Measurements from ENCODE around the gene CRYZL1.
A peak's percentile ranks its signal among the peaks of the same experiment; 100 is the strongest.

CRYZL1 gene

GRCh38 chr21:33664135-33664534 lies 22.6 kb upstream of the CRYZL1 start:
- TF ChIP-seq CREB5 (CRISPR knock-in tag; IDR thresholded peaks at IDR 0.05; ENCODE audit: low read depth): no peak
- TF ChIP-seq ZNF8 (CRISPR knock-in tag; IDR thresholded peaks at IDR 0.05): no peak
- no peak for TF ChIP-seq ESRRG (CRISPR knock-in tag; IDR thresholded peaks at IDR 0.05)
- no peak for TF ChIP-seq RARB (CRISPR knock-in tag; IDR thresholded peaks at IDR 0.05)
- TF ChIP-seq ARNTL (CRISPR knock-in tag; IDR thresholded peaks at IDR 0.05; ENCODE audit: borderline replicate concordance, low read depth): no peak
- TF ChIP-seq ZFP3 (CRISPR knock-in tag; IDR thresholded peaks at IDR 0.05): no peak
- TF ChIP-seq PPARA (CRISPR knock-in tag; IDR thresholded peaks at IDR 0.05; ENCODE audit: borderline replicate concordance): no peak
- TF ChIP-seq, protein P1, sequence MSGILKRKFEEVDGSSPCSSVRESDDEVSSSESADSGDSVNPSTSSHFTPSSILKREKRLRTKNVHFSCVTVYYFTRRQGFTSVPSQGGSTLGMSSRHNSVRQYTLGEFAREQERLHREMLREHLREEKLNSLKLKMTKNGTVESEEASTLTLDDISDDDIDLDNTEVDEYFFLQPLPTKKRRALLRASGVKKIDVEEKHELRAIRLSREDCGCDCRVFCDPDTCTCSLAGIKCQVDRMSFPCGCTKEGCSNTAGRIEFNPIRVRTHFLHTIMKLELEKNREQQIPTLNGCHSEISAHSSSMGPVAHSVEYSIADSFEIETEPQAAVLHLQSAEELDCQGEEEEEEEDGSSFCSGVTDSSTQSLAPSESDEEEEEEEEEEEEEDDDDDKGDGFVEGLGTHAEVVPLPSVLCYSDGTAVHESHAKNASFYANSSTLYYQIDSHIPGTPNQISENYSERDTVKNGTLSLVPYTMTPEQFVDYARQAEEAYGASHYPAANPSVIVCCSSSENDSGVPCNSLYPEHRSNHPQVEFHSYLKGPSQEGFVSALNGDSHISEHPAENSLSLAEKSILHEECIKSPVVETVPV (CRISPR knock-in tag; IDR thresholded peaks at IDR 0.05): no peak
- TF ChIP-seq TOX (CRISPR knock-in tag; IDR thresholded peaks at IDR 0.05; ENCODE audit: borderline replicate concordance): no peak
- TF ChIP-seq ZC3H10 (CRISPR knock-in tag; IDR thresholded peaks at IDR 0.05): no peak
- TF ChIP-seq ZFP30 (CRISPR knock-in tag; IDR thresholded peaks at IDR 0.05): no peak
- no peak for TF ChIP-seq SNAI2 (CRISPR knock-in tag; IDR thresholded peaks at IDR 0.05)
- no peak for TF ChIP-seq ZNF70 (CRISPR knock-in tag; IDR thresholded peaks at IDR 0.05)
- no peak for TF ChIP-seq GLIS3 (CRISPR knock-in tag; IDR thresholded peaks at IDR 0.05)
- TF ChIP-seq, protein P2, sequence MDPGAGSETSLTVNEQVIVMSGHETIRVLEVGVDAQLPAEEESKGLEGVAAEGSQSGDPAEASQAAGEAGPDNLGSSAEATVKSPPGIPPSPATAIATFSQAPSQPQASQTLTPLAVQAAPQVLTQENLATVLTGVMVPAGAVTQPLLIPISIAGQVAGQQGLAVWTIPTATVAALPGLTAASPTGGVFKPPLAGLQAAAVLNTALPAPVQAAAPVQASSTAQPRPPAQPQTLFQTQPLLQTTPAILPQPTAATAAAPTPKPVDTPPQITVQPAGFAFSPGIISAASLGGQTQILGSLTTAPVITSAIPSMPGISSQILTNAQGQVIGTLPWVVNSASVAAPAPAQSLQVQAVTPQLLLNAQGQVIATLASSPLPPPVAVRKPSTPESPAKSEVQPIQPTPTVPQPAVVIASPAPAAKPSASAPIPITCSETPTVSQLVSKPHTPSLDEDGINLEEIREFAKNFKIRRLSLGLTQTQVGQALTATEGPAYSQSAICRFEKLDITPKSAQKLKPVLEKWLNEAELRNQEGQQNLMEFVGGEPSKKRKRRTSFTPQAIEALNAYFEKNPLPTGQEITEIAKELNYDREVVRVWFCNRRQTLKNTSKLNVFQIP (CRISPR knock-in tag; IDR thresholded peaks at IDR 0.05; ENCODE audit: borderline replicate concordance, low read depth): no peak
- no peak for TF ChIP-seq CSDC2 (CRISPR knock-in tag; IDR thresholded peaks at IDR 0.05)
- no peak for TF ChIP-seq TCF4 (CRISPR knock-in tag; IDR thresholded peaks at IDR 0.05; ENCODE audit: borderline replicate concordance)
- no peak for TF ChIP-seq ISL1 (CRISPR knock-in tag; IDR thresholded peaks at IDR 0.05)
- ATAC-seq: no peak

DNA sequence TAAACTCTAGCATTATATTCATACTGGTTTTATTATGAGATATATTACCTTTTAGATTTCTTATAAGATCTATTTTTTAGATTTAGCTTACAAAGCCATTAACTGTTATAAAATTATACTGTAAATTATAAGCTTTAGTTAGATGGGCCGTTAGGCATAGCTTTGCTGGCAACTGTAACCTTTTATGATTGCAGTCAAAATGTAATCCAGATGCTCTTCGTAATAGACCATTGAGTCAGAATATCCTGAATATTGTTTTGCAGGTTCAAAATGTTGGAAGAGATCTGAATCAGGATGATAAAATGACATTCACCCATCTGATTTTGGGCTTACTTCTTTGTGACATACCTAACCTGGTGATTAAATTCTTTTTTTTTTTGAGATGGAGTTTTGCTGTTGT lies 21.7 kb upstream of the CRYZL1 start:
- TF ChIP-seq ZNF8 (CRISPR knock-in tag; IDR thresholded peaks at IDR 0.05) (no peak), CREB5 (CRISPR knock-in tag; IDR thresholded peaks at IDR 0.05; ENCODE audit: low read depth) (no peak), PPARA (CRISPR knock-in tag; IDR thresholded peaks at IDR 0.05; ENCODE audit: borderline replicate concordance) (no peak), ZFP30 (CRISPR knock-in tag; IDR thresholded peaks at IDR 0.05) (no peak)
- ATAC-seq: peak; percentile 25; the same call in 1 of the 3 replicates

GRCh38 chr21:33662046-33662445 lies 20.5 kb upstream of the CRYZL1 start:
- TF ChIP-seq OSR1 (CRISPR knock-in tag; IDR thresholded peaks at IDR 0.05) (no peak), ARNTL (CRISPR knock-in tag; IDR thresholded peaks at IDR 0.05; ENCODE audit: borderline replicate concordance, low read depth) (no peak), TCF4 (CRISPR knock-in tag; IDR thresholded peaks at IDR 0.05; ENCODE audit: borderline replicate concordance) (no peak), SNAI2 (CRISPR knock-in tag; IDR thresholded peaks at IDR 0.05) (no peak), CREB5 (CRISPR knock-in tag; IDR thresholded peaks at IDR 0.05; ENCODE audit: low read depth) (no peak)
- TF ChIP-seq, protein P3, sequence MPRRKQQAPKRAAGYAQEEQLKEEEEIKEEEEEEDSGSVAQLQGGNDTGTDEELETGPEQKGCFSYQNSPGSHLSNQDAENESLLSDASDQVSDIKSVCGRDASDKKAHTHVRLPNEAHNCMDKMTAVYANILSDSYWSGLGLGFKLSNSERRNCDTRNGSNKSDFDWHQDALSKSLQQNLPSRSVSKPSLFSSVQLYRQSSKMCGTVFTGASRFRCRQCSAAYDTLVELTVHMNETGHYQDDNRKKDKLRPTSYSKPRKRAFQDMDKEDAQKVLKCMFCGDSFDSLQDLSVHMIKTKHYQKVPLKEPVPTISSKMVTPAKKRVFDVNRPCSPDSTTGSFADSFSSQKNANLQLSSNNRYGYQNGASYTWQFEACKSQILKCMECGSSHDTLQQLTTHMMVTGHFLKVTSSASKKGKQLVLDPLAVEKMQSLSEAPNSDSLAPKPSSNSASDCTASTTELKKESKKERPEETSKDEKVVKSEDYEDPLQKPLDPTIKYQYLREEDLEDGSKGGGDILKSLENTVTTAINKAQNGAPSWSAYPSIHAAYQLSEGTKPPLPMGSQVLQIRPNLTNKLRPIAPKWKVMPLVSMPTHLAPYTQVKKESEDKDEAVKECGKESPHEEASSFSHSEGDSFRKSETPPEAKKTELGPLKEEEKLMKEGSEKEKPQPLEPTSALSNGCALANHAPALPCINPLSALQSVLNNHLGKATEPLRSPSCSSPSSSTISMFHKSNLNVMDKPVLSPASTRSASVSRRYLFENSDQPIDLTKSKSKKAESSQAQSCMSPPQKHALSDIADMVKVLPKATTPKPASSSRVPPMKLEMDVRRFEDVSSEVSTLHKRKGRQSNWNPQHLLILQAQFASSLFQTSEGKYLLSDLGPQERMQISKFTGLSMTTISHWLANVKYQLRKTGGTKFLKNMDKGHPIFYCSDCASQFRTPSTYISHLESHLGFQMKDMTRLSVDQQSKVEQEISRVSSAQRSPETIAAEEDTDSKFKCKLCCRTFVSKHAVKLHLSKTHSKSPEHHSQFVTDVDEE (CRISPR knock-in tag; IDR thresholded peaks at IDR 0.05): no peak
- no peak for ATAC-seq
